HG03196 (cell line): ENCODE results near the gene LGALS7B.
"Not testable (repeated sequence)": the region's sequence is repeated elsewhere in the genome, so short reads cannot be mapped to it uniquely, and the experiment has no call there.

Experiments used
- ATAC-seq: cut with Tn5 transposase; IDR thresholded peaks from one replicate; pipeline ENCODE4 v1.9.1; 2021; ENCODE audit not compliant: unreplicated experiment

LGALS7B gene

DNA sequence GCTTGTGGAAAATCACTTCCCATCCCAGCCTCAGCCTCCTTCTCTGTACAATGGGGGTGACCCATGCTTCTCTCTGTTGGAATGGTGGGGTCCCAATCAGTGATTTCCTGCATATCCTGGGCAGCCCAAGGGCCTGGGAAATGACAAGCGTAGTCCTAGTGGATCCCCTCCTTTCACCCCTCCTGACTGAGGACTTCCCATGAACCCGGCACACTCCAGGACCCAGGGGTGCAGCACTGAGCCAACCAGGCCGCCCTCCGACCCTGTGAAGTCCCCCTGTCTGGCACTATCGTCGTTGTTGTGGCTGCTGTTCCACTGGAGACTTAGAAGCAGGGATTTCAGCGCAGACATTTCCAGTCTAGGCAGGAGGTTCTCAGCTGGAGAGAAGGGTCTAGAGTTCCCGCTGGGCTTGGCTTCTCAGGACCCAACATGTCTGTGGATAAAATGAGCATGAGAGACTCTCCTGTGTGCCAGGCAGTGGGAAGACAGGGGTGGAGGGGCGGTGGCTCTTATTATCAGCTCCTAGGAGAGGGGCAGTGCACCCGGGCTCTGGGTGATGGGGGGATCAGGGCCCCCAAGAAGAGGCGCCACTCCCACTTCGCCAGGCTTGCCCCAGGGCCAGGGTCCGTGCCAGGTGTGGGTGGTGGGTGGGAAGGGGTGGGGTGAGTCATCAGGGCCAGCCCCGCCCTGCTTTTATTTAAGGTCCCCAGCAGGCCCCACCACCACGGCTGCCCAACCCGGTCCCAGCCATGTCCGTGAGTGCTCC is at the start of gene LGALS7B:
Gene LGALS7B (plus strand): TSS at position 723 of the 766 bp plus-strand sequence. CDS start 27 bp downstream, at position 750.
- ATAC-seq, result no peak

DNA sequence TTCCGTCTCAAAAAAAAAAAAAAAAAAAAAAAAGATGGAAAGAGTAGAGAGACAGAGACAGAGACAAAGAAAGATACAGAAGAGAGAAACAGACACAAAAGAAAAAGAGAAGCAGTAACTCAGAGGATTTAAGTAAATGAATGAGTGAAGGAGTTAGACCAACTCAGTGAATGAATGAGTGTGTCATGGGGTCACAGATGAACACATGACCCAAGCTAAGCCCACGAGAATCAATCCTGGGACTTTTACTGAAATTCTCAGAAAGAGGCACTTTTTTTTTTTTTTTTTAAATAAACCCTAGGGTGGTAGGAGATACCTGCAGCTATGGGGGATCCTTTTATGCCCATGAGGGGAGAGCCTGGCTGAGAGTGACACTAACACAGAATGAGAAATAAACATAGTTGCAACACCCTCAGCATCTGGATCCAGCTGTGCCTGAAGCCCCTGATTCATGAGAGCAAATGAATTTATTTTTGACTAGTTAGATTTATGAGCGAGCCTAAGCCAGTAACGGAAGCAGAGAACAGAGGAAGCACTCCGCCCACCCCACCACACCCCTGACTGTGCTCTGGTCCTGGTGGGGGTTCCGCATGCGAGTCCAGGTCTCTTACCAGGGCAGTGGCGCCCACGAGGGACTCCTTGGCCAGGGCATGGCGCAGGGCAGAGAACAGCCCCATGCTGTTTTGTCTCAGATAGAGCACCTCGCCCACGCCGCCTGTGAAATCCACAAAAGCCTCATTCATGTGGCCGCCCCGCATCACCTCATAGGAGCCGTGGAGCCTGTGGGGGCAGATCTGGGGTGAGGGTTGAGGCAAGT is 49.4 kb upstream of the LGALS7B start:
- no peak for ATAC-seq

DNA sequence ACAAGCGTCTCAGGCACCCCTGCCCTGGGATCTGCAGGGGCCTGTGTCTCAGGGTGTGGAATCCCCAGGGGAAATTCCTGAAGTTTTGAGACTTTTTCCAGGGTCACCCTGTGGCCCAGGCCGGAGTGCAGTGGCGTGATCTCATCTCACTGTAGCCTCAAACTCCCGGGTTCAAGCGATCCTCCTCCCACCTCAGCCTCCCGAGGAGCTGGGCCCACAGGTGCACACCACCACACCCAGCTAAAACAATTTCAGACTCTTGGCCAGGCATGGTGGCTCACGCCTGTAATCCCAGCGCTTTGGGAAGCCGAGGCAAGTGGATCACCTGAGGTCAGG is 48.8 kb upstream of the LGALS7B start:
- no peak for ATAC-seq

DNA sequence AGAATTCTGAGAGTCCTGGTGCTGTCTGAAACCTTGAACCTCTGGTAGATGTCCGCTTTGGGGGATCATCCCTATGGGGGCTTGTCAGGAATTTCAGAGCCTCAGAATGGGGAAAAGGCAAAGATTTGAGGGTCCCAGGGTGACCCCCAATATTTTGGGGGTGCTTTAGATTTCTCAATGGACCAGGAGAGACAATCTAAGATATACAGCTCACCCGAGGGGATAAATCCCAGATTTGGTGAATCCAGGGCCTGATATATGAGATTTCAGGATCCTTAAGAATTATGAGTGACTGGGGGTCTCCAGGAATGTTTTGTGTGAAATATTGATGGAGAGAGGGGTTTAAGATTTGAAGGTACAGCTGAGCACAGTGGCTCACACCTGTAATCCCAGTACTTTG is 48.1 kb upstream of the LGALS7B start:
- ATAC-seq, result no peak

DNA sequence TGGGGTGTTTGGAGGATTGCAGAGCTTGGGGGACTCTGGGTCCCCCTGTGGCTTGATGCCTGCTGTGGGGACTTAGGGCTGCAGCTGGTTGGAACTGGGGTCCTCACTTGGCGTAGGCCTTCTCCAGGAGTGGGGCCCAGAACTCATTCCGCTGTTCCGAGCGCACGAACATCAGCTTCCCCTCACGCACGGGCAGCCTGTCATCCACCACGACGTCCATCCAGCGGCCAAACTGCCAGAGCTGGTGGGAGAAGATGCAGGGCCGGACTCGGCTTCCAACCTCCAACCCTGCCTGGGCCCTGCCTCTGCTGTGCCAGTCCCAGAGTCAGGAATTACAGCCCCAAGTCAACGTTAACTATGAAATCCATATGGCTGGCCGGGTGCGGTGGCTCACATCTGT is 47.3 kb upstream of the LGALS7B start:
- ATAC-seq, result no peak

DNA sequence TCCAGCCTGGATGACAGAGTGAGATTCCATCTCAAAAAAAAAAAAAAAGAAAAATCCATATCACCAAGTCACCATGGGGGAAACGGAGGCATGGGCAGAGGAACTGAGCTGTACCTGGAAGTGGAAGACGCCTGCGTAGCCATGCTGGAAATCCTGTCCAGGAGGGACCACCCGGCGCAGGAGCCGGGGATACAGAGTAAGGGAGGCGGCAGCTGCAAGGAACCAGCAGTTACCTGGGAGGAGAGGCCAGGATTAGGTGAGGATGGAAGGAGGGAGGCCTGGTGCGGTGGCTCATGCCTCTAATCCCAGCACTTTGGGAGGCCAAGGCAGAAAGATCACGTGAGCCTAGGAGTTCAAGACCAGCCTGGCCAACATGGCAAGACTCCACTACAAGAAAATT is 46.7 kb upstream of the LGALS7B start:
- no peak for ATAC-seq

- no peak for ATAC-seq
Observed at GRCh38 chr19:38742906-38743305, 46.1 kb upstream of the LGALS7B start.

GRCh38 chr19:38743394-38744297 is 45.4 kb upstream of the LGALS7B start:
- ATAC-seq, result no peak

DNA sequence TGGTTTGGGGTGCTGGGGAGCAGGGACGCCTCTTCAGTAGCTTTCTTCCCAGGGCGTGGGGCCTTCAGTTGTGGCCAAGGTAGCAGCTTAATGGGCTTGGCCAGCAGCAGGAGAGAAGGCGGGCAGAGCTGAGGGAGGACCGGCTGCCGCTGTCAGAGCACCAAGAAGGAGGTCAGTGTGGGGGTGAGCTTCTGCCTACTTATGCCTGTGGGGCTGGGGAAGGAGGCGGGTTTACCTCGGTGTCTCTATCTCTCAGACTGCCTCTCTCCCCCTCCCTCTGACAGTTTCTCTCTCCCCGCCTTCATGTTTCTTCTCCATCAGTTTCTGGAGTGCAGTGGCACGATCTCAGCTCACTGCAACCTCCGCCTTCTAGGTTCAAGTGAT is 44.7 kb upstream of the LGALS7B start, which contains the start of gene CAPN12:
Gene CAPN12 (minus strand): TSS at position 177 of the 384 bp plus-strand sequence. CDS start 309 bp downstream, outside the sequence.
- ATAC-seq, result no peak

GRCh38 chr19:38744874-38745273 is 44.1 kb upstream of the LGALS7B start:
- ATAC-seq, result no peak

- ATAC-seq, result no peak
Observed at GRCh38 chr19:38745316-38745715, 43.7 kb upstream of the LGALS7B start.

DNA sequence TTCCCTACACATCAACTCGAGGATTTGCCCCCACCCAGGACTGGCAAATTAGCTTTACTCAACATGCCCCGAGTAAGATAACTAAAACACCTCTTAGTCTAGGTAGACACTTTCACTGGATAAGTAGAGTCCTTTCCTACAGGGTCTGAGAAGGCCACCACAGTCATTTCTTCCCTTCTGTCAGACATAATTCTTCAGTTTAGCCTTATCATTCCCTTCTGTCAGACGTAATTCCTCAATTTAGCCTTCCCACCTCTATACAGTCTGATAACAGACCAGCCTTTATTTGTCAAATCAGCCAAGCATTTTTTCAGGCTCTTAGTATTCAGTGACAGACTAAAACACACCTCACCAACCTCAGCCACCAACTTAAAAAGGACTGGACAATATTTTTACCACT is 35.2 kb upstream of the LGALS7B start:
- not testable (repeated sequence) for ATAC-seq

DNA sequence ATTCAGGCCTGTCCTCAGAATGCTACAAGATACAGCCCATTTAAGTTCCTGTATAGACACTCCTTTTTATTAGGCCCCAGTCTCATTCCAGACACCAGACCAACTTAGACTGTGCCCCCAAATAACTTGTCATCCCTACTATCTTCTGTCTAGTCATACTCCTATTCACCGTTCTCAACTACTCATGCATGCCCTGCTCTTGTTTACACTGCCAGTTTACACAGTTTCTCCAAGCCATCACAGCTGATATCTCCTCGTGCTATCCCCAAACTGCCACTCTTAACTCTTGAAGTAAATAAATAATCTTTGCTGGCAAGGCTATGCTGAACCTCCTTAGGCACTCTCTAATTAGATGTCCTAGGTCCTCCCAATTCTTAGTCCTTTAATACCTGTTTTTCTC is 34.8 kb upstream of the LGALS7B start:
- ATAC-seq, result not testable (repeated sequence)

DNA sequence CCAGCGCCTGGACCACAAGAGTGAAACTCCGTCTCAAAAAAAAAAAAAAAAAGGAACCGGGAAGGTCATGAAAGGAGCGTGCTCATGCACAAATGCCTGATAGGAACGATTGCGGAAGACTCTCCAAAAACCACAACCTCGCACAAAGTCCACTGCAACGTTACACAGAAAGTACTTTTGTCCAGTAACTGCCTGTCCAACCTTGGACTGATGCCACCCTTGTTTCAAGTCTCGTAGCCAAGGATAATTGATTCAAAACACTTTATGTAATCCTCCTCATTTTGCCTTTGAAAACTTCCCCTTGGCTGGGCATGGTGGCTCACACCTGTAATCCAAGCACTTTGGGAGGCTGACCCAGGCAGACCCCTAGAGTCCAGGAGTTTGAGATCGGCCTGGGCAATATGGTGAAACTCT is 29.4 kb upstream of the LGALS7B start:
- ATAC-seq, result no peak

DNA sequence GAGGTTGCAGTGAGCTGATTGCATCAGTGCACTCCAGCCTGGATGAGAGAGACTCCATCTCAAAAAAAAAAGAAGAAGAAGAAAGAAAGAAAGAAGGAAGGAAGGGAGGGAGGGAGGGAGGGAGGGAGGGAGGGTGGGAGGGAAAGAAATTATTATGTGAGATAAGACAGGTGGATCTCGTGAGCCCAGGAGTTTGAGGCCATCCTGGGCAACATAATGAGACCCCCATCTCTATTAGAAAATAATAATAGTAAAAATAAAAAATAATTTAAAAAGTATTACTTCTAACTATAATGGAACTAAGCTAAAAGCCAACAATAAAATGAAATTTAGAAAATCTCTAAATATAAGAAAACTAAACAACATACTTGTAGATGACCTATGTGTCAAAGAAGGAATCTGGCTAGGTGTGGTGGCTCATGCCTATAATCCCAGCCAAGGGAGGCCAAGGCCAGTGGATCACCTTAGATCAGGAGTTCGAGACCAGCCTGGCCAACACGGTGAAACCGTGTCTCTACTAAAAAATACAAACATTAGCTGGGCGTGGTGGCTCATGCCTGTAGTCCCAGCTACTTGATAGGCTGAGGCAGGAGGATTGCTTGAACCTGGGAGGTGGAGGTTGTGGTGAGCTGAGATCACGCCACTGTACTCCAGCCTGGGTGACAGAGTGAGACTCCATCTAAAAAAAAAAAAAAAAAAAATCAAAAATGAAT is 28.0 kb upstream of the LGALS7B start:
- ATAC-seq, result not testable (repeated sequence)

- ATAC-seq, result not testable (repeated sequence)
Observed at GRCh38 chr19:38761884-38762389, 27.1 kb upstream of the LGALS7B start.

DNA sequence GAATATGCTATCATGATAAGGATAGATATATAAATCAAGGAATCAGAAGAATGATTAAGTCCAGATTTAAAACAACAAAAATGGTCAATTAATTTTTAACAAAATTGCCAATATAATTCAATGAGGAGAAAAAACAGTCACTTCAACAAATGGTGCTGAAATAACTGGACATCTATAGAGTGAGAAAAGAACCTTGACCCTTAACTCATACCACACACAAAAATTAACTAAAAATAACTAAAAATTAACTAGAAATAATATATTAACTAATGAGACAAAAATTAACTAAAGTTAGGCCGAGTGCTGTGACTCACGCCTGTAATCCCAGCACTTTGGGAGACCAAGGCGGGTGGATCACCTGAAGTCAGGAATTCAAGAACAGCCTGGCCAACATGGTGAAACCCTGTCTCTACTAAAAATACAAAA is 25.2 kb upstream of the LGALS7B start:
- ATAC-seq, result no peak

DNA sequence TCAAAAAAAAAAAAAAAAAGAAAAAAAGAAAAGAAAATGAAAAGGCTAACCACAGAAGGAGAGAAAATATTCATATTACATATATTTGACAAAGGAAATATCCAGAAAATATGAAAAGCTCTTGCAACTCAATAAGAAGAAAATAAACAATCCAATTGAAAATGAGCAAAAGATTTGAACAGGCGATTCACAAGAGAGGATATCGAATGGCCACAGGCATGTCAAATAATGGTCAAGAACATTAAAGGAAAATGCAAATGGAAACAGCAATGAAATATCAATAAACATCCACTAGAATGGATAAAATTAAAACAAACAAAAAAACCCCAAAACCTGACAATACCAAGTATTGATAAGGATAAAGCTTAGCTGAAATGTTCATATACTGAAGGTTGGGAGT is 23.8 kb upstream of the LGALS7B start:
- no peak for ATAC-seq

DNA sequence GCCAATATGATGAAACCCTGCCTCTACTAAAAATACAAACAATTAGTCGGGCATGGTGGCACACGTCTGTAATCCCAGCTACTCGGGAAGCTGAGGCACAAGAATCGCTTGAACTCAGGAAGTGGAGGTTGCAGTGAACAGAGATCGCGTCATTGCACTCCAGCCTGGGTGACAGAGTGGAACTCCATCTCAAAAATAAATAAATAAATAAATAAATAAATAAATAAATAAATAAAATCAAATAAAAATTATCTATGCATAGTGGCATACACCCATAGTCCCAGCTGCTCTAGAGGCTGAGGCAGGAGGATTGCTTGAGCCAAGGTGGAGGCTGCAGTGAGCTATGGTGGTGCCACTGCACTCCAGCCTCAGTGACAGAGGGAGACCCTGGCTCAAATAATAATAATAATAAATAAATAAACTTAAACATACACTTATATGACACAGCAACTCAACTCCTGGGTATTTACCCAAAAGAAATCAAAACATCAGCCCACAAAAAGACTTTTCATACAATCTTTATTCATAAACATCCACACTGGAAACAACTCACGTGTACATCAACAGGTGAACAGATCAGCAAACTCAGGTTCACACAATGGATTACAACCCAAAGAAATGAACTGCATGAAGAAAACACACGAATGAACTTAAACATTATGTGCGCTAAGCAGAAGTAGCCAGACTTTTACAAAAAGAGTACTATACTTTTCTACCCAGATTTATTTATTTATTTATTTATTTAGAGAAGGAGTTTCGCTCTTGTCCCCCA is 22.5 kb upstream of the LGALS7B start:
- no peak for ATAC-seq
